Subcutaneous adipose tissue (tissue), 4 donors: ENCODE results near the gene CLEC17A. TPM values are rescaled to one million over a fixed set of nuclear protein-coding genes. Genes with fewer than 3 reads are reported as not detected.

ENCODE experiments used
- CTCF ChIP-seq: fragments of 450-650 bp; IDR thresholded peaks from one replicate; pipeline ENCODE4 v1.5.1; 2016; ENCODE audit warnings: low read depth, mild to moderate bottlenecking, control low read depth, antibody characterized with exemption, moderate library complexity
- total RNA-seq, 4 donors: library from RNA; depleted of rRNA; stranded (reverse); fragments of >200 nt; gene quantifications; one replicate each; pipeline ENCODE4 v1.1.0, GENCODE V29; 2016

Gene CLEC17A
- total RNA-seq, 4 donors from 2014 or later: not detected

GRCh38 chr19:14570864-14571527 lies 11.9 kb upstream of the CLEC17A start:
- no peak for TF ChIP-seq CTCF

- TF ChIP-seq CTCF: no peak
These were observed 11.0 kb upstream of the CLEC17A start, which contains the start of gene NDUFB7 for GRCh38 chr19:14571695-14572490. Gene NDUFB7 (minus strand): TSS chr19:14572066. CDS start chr19:14572000, 66 bp downstream.

- no peak for TF ChIP-seq CTCF
These were observed 7.4 kb upstream of the CLEC17A start for GRCh38 chr19:14575428-14575980.

- TF ChIP-seq CTCF: no peak
These were observed 6.5 kb upstream of the CLEC17A start for GRCh38 chr19:14576363-14576762.

GRCh38 chr19:14577264-14577663 lies 5.6 kb upstream of the CLEC17A start:
- TF ChIP-seq CTCF: no peak

- no peak for TF ChIP-seq CTCF
These were observed 4.9 kb upstream of the CLEC17A start for GRCh38 chr19:14577885-14578427.
